Measurements from ENCODE around the gene HIBADH. TPM values are rescaled to one million over a fixed set of nuclear protein-coding genes. Genes with fewer than 3 reads are reported as not detected.

Gene HIBADH
- total and polyA plus RNA-seq, 2 of the 4 experiments (the other 2 are of a cell fraction) = 36.6 to 52.5 TPM

GRCh38 chr7:27585781-27586447, 76.8 kb downstream of the HIBADH start:
- no peak overlapping the region for H3K4me2 ChIP-seq (ENCODE audit: low read depth, low read length)
- TF ChIP-seq CHD1 (IDR thresholded peaks at IDR 0.05; ENCODE audit: low read depth, low read length) = no peak
- 0 out of 2 replicates have a peak, but pooled peaks have one; percentile 2 for TF ChIP-seq CTCF (conservative IDR thresholded peaks at IDR 0.05; ENCODE audit: low read depth, low read length)
- TF ChIP-seq USF2 (IDR thresholded peaks at IDR 0.05; ENCODE audit: low read depth, low read length) = no peak
- TF ChIP-seq POLR2A (IDR thresholded peaks at IDR 0.05; ENCODE audit: low read depth, low read length) = no peak
- no peak for TF ChIP-seq MXI1 (IDR thresholded peaks at IDR 0.05; ENCODE audit: borderline replicate concordance, low read depth, low read length)
- no peak for TF ChIP-seq NFE2L2 (IDR thresholded peaks at IDR 0.05; ENCODE audit: low read depth, low read length)
- no peak for TF ChIP-seq RCOR1 (IDR thresholded peaks at IDR 0.05; ENCODE audit: insufficient replicate concordance, low read length)
- H2AFZ ChIP-seq (replicated peaks; ENCODE audit: low read length, poor library complexity) = no peak overlapping the region
- no peak overlapping the region for H2AK9ac ChIP-seq (replicated peaks; ENCODE audit: low read depth, low read length, poor library complexity)
- BruUV-seq (replicated peaks) = no TSS peak
- no peak overlapping the region for H3K27ac ChIP-seq (ENCODE audit: insufficient read depth, low read length)
- no peaks in the 10 kb centered on the region for H3K4me1 ChIP-seq (ENCODE audit: control insufficient read depth, insufficient read depth, low read length)
- no peak overlapping the region for H3K18ac ChIP-seq (ENCODE audit: low read depth, low read length)
- H2BK5ac ChIP-seq (ENCODE audit: low read depth, low read length, poor library complexity, severe bottlenecking) = no peak overlapping the region
- no peaks in the 10 kb centered on the region for H3K36me3 ChIP-seq (ENCODE audit: control insufficient read depth, insufficient read depth, low read length)
- no peak overlapping the region for H4K5ac ChIP-seq (ENCODE audit: low read depth, low read length)
- CTCF ChIA-PET = no interaction called here
- H2AK5ac ChIP-seq (ENCODE audit: low read depth, low read length) = no peak overlapping the region
- no peak for DNase-seq
- in situ Hi-C loops (cut with MboI; ENCODE audit: low sequenced_read_pairs) = no loop called here
- no peaks in the 10 kb centered on the region for H3K9me3 ChIP-seq (ENCODE audit: control insufficient read depth, insufficient read depth, low read length)
- H4K20me1 ChIP-seq (ENCODE audit: insufficient read depth, low read length) = no peaks in the 10 kb centered on the region
- WGBS, 2 experiments (ENCODE audit: extremely low coverage in 2 of 2, insufficient read length in 1 of 2) = no CpG with 5 or more reads among the region's 2 CpGs
- H3K27me3 ChIP-seq (ENCODE audit: control insufficient read depth, insufficient read depth, low read length) = no peaks in the 10 kb centered on the region
- no peak for ATAC-seq (ENCODE audit: low read depth)
- dilution Hi-C loops (cut with HindIII; ENCODE audit: low sequenced_read_pairs, unreplicated experiment) = no loop called here
- H3K56ac ChIP-seq (ENCODE audit: extremely low read depth, insufficient read depth, low read length) = no peak overlapping the region
- no peak overlapping the region for H3K9ac ChIP-seq (ENCODE audit: low read depth, low read length)
- no peak overlapping the region for H2BK120ac ChIP-seq (ENCODE audit: low read depth, low read length)
- H4K8ac ChIP-seq (ENCODE audit: low read depth in 2 of 2, low read length in 2 of 2) = no peak overlapping the region
- H3K4ac ChIP-seq (ENCODE audit: low read depth, low read length) = no peak overlapping the region
- H3K14ac ChIP-seq (replicated peaks; ENCODE audit: low read depth, low read length) = no peak overlapping the region
- H2BK20ac ChIP-seq (ENCODE audit: low read depth, low read length) = no peak overlapping the region
- no peak overlapping the region for H4K91ac ChIP-seq (ENCODE audit: insufficient read depth, low read depth, low read length)
- intact Hi-C loops (cut with micrococcal nuclease) = no loop called here
- no peaks in the 10 kb centered on the region for H3K9me1 ChIP-seq (ENCODE audit: insufficient read depth, low read length)
- POLR2A ChIA-PET (ENCODE audit: unreplicated experiment) = no interaction called here
- no peaks in the 10 kb centered on the region for H3K79me1 ChIP-seq (ENCODE audit: low read depth in 1 of 2, low read length in 2 of 2)
- H2BK15ac ChIP-seq (ENCODE audit: low read depth, low read length) = no peak overlapping the region
- H3K23ac ChIP-seq (ENCODE audit: low read depth, low read length) = no peak overlapping the region
- H3K4me3 ChIP-seq (ENCODE audit: insufficient read depth, low read depth, low read length) = no peak overlapping the region

Measured in IMR-90 (cell line).